Measurements from ENCODE around the gene RHOH.

RHOH gene

GRCh38 chr4:40216622-40217366, 20.0 kb downstream of the RHOH start (continued):
- TF ChIP-seq YY2 (tag by site-specific recombination; IDR thresholded peaks at IDR 0.05): no peak
- no peak for TF ChIP-seq KLF10 (tag by site-specific recombination; IDR thresholded peaks at IDR 0.05)
- no peak for TF ChIP-seq YY1 (tag by site-specific recombination; IDR thresholded peaks at IDR 0.05)
- TF ChIP-seq ZNF341 (tag by site-specific recombination; IDR thresholded peaks at IDR 0.05; ENCODE audit: low read depth): no peak
- no peak for TF ChIP-seq ZNF223 (tag by site-specific recombination; IDR thresholded peaks at IDR 0.05)
- no peak for TF ChIP-seq ZNF664 (tag by site-specific recombination; IDR thresholded peaks at IDR 0.05)

GRCh38 chr4:40221744-40222143, 24.9 kb downstream of the RHOH start:
- TF ChIP-seq ZEB2 (tag by site-specific recombination; IDR thresholded peaks at IDR 0.05) (no peak), FEZF1 (tag by site-specific recombination; IDR thresholded peaks at IDR 0.05) (no peak), ZNF704 (tag by site-specific recombination; IDR thresholded peaks at IDR 0.05) (no peak), SP2 (tag by site-specific recombination; IDR thresholded peaks at IDR 0.05) (no peak), ZNF624 (tag by site-specific recombination; IDR thresholded peaks at IDR 0.05) (no peak), ZNF830 (tag by site-specific recombination; IDR thresholded peaks at IDR 0.05; ENCODE audit: low read depth) (no peak), ZFP69B (tag by site-specific recombination; IDR thresholded peaks at IDR 0.05) (no peak), ZFHX2 (tag by site-specific recombination; conservative IDR thresholded peaks at IDR 0.05) (no peak), RBAK (tag by site-specific recombination; IDR thresholded peaks at IDR 0.05) (no peak), TRIM28 (IDR thresholded peaks at IDR 0.05; ENCODE audit: borderline replicate concordance, low read length) (no peak), ZNF544 (tag by site-specific recombination; IDR thresholded peaks at IDR 0.05) (no peak), ZNF280D (tag by site-specific recombination; IDR thresholded peaks at IDR 0.05) (no peak), ZNF280C (tag by site-specific recombination; IDR thresholded peaks at IDR 0.05) (no peak)
- TF ChIP-seq, protein P1, sequence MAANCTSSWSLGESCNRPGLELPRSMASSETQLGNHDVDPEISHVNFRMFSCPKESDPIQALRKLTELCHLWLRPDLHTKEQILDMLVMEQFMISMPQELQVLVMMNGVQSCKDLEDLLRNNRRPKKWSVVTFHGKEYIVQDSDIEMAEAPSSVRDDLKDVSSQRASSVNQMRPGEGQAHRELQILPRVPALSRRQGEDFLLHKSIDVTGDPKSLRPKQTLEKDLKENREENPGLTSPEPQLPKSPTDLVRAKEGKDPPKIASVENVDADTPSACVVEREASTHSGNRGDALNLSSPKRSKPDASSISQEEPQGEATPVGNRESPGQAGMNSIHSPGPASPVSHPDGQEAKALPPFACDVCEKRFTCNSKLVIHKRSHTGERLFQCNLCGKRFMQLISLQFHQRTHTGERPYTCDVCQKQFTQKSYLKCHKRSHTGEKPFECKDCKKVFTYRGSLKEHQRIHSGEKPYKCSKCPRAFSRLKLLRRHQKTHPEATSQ (tag by site-specific recombination; IDR thresholded peaks at IDR 0.05): no peak
- POLR2A ChIA-PET: no interaction called here
- CTCF ChIA-PET: interaction anchor here (0.6 kb wide), 1 partner anchor 10 kb away, joined by 5 read pairs; no protein-coding TSS in a partner anchor
- Histone ChIP-seq H3K4me3 (ENCODE audit: low read depth, low read length) (no peak overlapping the region), H3K27ac (ENCODE audit: extremely low read depth, low read depth, low read length) (no peak overlapping the region), H3K36me3 (ENCODE audit: control insufficient read depth in 2 of 2, insufficient read depth in 1 of 2, low read length in 2 of 2) (no peaks in the 10 kb centered on the region), H3K9me3 (ENCODE audit: control insufficient read depth, insufficient read depth, low read depth, low read length) (no peaks in the 10 kb centered on the region), H3K4me1 (ENCODE audit: control insufficient read depth, insufficient read depth, low read length) (no peaks in the 10 kb centered on the region)
